HEK293 (cell line): ENCODE results near the gene SLC66A1.

Experiments used
- CTCF ChIA-PET: fragments of 350-600 bp; formaldehyde crosslinking; extraction: SDS; loops from one replicate; lab custom pipeline; 2021; ENCODE audit warnings: antibody characterized with exemption; lab: Yijun Ruan, JAX
- POLR2A ChIA-PET: fragments of 300-600 bp; formaldehyde crosslinking; extraction: SDS; loops from one replicate; lab custom pipeline; 2020; ENCODE audit warnings: antibody characterized with exemption, inconsistent platforms; lab: Yijun Ruan, JAX
- H3K27ac ChIP-seq: fragments of 200-500 bp; sonication (Bioruptor generic); 2 replicates; pipeline ENCODE4 v1.5.1; 2014; ENCODE audit warnings: low read depth, low read length, control low read depth, inconsistent platforms; ENCODE audit errors: extremely low read depth
- H3K36me3 ChIP-seq, 2 experiments: fragments of 200-500 bp in 1 of 2; sonication (Bioruptor generic) in 1 of 2; 1 replicate in 1 of 2; 2 replicates in 1 of 2; pipeline ENCODE4 v1.5.1; 2014 to 2017; ENCODE audit warnings: inconsistent platforms in 2 of 2, low read length in 2 of 2; ENCODE audit not compliant: control insufficient read depth in 2 of 2, insufficient read depth in 1 of 2
- H3K4me1 ChIP-seq: fragments of 200-500 bp; sonication (Bioruptor generic); 2 replicates; pipeline ENCODE4 v1.5.1; 2014; ENCODE audit warnings: mild to moderate bottlenecking, low read length, inconsistent platforms; ENCODE audit not compliant: control insufficient read depth, insufficient read depth
- H3K4me3 ChIP-seq: 2 replicates; pipeline ENCODE4 v1.5.1; 2011; ENCODE audit warnings: low read depth, mild to moderate bottlenecking, control low read depth, low read length, moderate library complexity
- H3K9me3 ChIP-seq: fragments of 200-500 bp; sonication (Bioruptor generic); 2 replicates; pipeline ENCODE4 v1.5.1; 2014; ENCODE audit warnings: low read depth, low read length, inconsistent platforms; ENCODE audit not compliant: control insufficient read depth, insufficient read depth
- GLI2 ChIP-seq: fragments of 450-650 bp; formaldehyde crosslinking; IDR thresholded peaks from 2 replicates; pipeline ENCODE4; 2017; ENCODE audit warnings: missing biosample characterization, missing genetic modification characterization, low read depth, borderline replicate concordance
- GLIS1 ChIP-seq: fragments of 450-650 bp; formaldehyde crosslinking; IDR thresholded peaks from 2 replicates; pipeline ENCODE4 v1.5.1; 2016; ENCODE audit warnings: missing biosample characterization, missing genetic modification characterization
- KLF7 ChIP-seq: fragments of 450-650 bp; formaldehyde crosslinking; IDR thresholded peaks from 2 replicates; pipeline ENCODE4 v1.5.1; 2016; ENCODE audit warnings: missing biosample characterization, missing genetic modification characterization, borderline replicate concordance
- KLF8 ChIP-seq: fragments of 450-650 bp; formaldehyde crosslinking; IDR thresholded peaks from 2 replicates; pipeline ENCODE4 v1.5.1; 2016; ENCODE audit warnings: missing biosample characterization, missing genetic modification characterization
- KLF9 ChIP-seq: fragments of 450-650 bp; formaldehyde crosslinking; IDR thresholded peaks from 2 replicates; pipeline ENCODE4 v1.5.1; 2016; ENCODE audit warnings: missing biosample characterization, missing genetic modification characterization, low read depth
- MEIS1 ChIP-seq: sonication (generic); formaldehyde crosslinking; IDR thresholded peaks from 2 replicates; pipeline ENCODE4 v1.8.1; 2022; ENCODE audit warnings: missing genetic modification reagents, mild to moderate bottlenecking, borderline replicate concordance
- ZIC2 ChIP-seq: fragments of 450-650 bp; formaldehyde crosslinking; IDR thresholded peaks from 2 replicates; pipeline ENCODE4 v1.5.1; 2016; ENCODE audit warnings: missing biosample characterization, missing genetic modification characterization
- ZNF112 ChIP-seq: fragments of 450-650 bp; formaldehyde crosslinking; IDR thresholded peaks from 2 replicates; pipeline ENCODE4 v1.5.0; 2017; ENCODE audit warnings: missing biosample characterization, missing genetic modification characterization
- ZNF155 ChIP-seq: fragments of 450-650 bp; formaldehyde crosslinking; IDR thresholded peaks from 2 replicates; pipeline ENCODE4 v1.5.1; 2016; ENCODE audit warnings: missing biosample characterization, missing genetic modification characterization
- ZNF175 ChIP-seq: fragments of 450-650 bp; formaldehyde crosslinking; IDR thresholded peaks from 2 replicates; pipeline ENCODE4 v1.5.1; 2016; ENCODE audit warnings: missing biosample characterization, missing genetic modification characterization
- ZNF19 ChIP-seq: fragments of 450-650 bp; formaldehyde crosslinking; IDR thresholded peaks from 2 replicates; pipeline ENCODE4; 2016; ENCODE audit warnings: missing biosample characterization, missing genetic modification characterization, low read depth
- ZNF202 ChIP-seq: fragments of 450-650 bp; formaldehyde crosslinking; IDR thresholded peaks from 2 replicates; pipeline ENCODE4 v1.5.1; 2016; ENCODE audit warnings: missing biosample characterization, missing genetic modification characterization, borderline replicate concordance
- ZNF211 ChIP-seq: fragments of 450-650 bp; formaldehyde crosslinking; IDR thresholded peaks from 2 replicates; pipeline ENCODE4 v1.5.1; 2016; ENCODE audit warnings: low read depth, missing biosample characterization, missing genetic modification characterization
- ZNF223 ChIP-seq: fragments of 450-650 bp; formaldehyde crosslinking; IDR thresholded peaks from 2 replicates; pipeline ENCODE4 v1.5.1; 2016; ENCODE audit warnings: missing biosample characterization, missing genetic modification characterization
- ZNF23 ChIP-seq: fragments of 450-650 bp; formaldehyde crosslinking; IDR thresholded peaks from 2 replicates; pipeline ENCODE4 v1.5.1; 2016; ENCODE audit warnings: missing biosample characterization, missing genetic modification characterization, borderline replicate concordance
- ZNF354C ChIP-seq: fragments of 450-650 bp; formaldehyde crosslinking; IDR thresholded peaks from 2 replicates; pipeline ENCODE4 v1.5.1; 2016; ENCODE audit warnings: missing biosample characterization, missing genetic modification characterization, low read depth, borderline replicate concordance
- ZNF366 ChIP-seq: fragments of 450-650 bp; formaldehyde crosslinking; conservative IDR thresholded peaks from 2 replicates; pipeline ENCODE4 v1.5.1; 2016; ENCODE audit warnings: missing biosample characterization, missing genetic modification characterization
- ZNF37A ChIP-seq: fragments of 450-650 bp; IDR thresholded peaks from 2 replicates; pipeline ENCODE4 v1.5.1; 2018; ENCODE audit warnings: missing biosample characterization, missing genetic modification characterization
- ZNF416 ChIP-seq: fragments of 450-650 bp; formaldehyde crosslinking; IDR thresholded peaks from 2 replicates; pipeline ENCODE4 v1.5.1; 2016; ENCODE audit warnings: missing biosample characterization, missing genetic modification characterization
- ZNF423 ChIP-seq: fragments of 450-650 bp; formaldehyde crosslinking; IDR thresholded peaks from 2 replicates; pipeline ENCODE4 v1.5.1; 2016; ENCODE audit warnings: missing biosample characterization, missing genetic modification characterization
- ZNF501 ChIP-seq: fragments of 450-650 bp; formaldehyde crosslinking; IDR thresholded peaks from 2 replicates; pipeline ENCODE4 v1.5.1; 2016; ENCODE audit warnings: missing biosample characterization, missing genetic modification characterization
- ZNF510 ChIP-seq: fragments of 450-650 bp; formaldehyde crosslinking; IDR thresholded peaks from 2 replicates; pipeline ENCODE4 v1.5.1; 2018; ENCODE audit warnings: mild to moderate bottlenecking, missing genetic modification characterization, missing biosample characterization; ENCODE audit not compliant: insufficient replicate concordance
- ZNF623 ChIP-seq: fragments of 450-650 bp; formaldehyde crosslinking; IDR thresholded peaks from 2 replicates; pipeline ENCODE4 v1.5.1; 2016; ENCODE audit warnings: missing biosample characterization, missing genetic modification characterization
- ZNF645 ChIP-seq: fragments of 450-650 bp; formaldehyde crosslinking; IDR thresholded peaks from 2 replicates; pipeline ENCODE4; 2016; ENCODE audit warnings: missing biosample characterization, missing genetic modification characterization
- ZXDB ChIP-seq: fragments of 450-650 bp; formaldehyde crosslinking; IDR thresholded peaks from 2 replicates; pipeline ENCODE4 v1.5.1; 2016; ENCODE audit warnings: missing biosample characterization, missing genetic modification characterization
- TF ChIP-seq, protein P1 (sequence below): fragments of 450-650 bp; formaldehyde crosslinking; IDR thresholded peaks from 2 replicates; pipeline ENCODE4 v1.5.1; 2016; ENCODE audit warnings: missing biosample characterization, missing genetic modification characterization, low read depth
- TF ChIP-seq, protein P2 (sequence below): fragments of 450-650 bp; formaldehyde crosslinking; IDR thresholded peaks from 2 replicates; pipeline ENCODE4 v1.5.1; 2016; ENCODE audit warnings: missing biosample characterization, missing genetic modification characterization, borderline replicate concordance
- TF ChIP-seq, protein P3 (sequence below): fragments of 450-650 bp; formaldehyde crosslinking; IDR thresholded peaks from 2 replicates; pipeline ENCODE4 v1.5.1; 2016; ENCODE audit warnings: missing biosample characterization, missing genetic modification characterization

The SLC66A1 gene

DNA sequence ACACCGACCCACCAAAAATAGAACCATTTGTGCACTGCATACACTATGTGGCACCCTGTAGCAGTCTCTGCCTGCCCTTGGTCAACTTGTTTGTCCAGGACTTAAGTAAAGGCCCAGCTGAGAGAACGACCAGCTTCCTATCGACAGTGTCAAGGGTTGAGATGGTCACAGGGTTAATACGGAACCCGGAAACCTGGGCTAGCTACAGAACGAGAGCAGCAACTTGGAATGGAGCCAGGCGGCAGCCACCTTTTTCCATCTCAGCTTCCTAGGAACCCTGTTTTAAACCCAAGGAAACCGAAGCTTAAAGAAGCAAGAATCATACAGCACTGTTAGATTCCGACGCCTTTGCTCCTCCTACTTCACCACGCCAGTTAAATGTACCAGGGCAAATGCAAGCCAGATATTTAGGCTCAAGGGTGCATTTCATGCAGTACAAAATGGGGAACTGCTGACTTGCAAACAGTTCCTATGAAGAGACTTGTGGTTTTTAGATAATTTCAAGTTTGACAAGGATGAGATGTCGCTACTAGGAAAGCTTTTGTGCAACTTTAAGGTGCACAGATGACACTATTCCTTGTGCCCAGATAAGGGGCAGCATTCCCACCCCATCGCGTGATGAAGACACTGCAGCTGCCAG lies 35.5 kb downstream of the SLC66A1 start:
- TF ChIP-seq ZNF155 (no peak), KLF9 (no peak), ZNF202 (tag by site-specific recombination) (no peak), GLI2 (no peak), ZNF623 (tag by site-specific recombination) (no peak), ZNF354C (tag by site-specific recombination) (no peak), ZNF112 (tag by site-specific recombination) (no peak), ZNF175 (tag by site-specific recombination) (no peak), ZNF211 (tag by site-specific recombination) (no peak), ZNF423 (tag by site-specific recombination) (no peak), ZNF645 (tag by site-specific recombination) (no peak), ZNF19 (tag by site-specific recombination) (no peak), ZNF223 (tag by site-specific recombination) (no peak)
- TF ChIP-seq, protein P1, sequence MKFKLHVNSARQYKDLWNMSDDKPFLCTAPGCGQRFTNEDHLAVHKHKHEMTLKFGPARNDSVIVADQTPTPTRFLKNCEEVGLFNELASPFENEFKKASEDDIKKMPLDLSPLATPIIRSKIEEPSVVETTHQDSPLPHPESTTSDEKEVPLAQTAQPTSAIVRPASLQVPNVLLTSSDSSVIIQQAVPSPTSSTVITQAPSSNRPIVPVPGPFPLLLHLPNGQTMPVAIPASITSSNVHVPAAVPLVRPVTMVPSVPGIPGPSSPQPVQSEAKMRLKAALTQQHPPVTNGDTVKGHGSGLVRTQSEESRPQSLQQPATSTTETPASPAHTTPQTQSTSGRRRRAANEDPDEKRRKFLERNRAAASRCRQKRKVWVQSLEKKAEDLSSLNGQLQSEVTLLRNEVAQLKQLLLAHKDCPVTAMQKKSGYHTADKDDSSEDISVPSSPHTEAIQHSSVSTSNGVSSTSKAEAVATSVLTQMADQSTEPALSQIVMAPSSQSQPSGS (tag by site-specific recombination): no peak
- TF ChIP-seq, protein P2, sequence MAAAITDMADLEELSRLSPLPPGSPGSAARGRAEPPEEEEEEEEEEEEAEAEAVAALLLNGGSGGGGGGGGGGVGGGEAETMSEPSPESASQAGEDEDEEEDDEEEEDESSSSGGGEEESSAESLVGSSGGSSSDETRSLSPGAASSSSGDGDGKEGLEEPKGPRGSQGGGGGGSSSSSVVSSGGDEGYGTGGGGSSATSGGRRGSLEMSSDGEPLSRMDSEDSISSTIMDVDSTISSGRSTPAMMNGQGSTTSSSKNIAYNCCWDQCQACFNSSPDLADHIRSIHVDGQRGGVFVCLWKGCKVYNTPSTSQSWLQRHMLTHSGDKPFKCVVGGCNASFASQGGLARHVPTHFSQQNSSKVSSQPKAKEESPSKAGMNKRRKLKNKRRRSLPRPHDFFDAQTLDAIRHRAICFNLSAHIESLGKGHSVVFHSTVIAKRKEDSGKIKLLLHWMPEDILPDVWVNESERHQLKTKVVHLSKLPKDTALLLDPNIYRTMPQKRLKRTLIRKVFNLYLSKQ (tag by site-specific recombination): no peak
- TF ChIP-seq, protein P3, sequence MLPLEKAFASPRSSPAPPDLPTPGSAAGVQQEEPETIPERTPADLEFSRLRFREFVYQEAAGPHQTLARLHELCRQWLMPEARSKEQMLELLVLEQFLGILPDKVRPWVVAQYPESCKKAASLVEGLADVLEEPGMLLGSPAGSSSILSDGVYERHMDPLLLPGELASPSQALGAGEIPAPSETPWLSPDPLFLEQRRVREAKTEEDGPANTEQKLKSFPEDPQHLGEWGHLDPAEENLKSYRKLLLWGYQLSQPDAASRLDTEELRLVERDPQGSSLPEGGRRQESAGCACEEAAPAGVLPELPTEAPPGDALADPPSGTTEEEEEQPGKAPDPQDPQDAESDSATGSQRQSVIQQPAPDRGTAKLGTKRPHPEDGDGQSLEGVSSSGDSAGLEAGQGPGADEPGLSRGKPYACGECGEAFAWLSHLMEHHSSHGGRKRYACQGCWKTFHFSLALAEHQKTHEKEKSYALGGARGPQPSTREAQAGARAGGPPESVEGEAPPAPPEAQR (tag by site-specific recombination): no peak
- TF ChIP-seq, all 188 proteins: peak for 0
- H3K27ac ChIP-seq: no peak overlapping the region
- POLR2A ChIA-PET: no interaction called here
- H3K9me3 ChIP-seq: no peaks in the 10 kb centered on the region
- no peaks in the 10 kb centered on the region for H3K4me1 ChIP-seq
- H3K4me3 ChIP-seq: no peak overlapping the region
- H3K36me3 ChIP-seq: peaks cover 0 to 82% of the 10 kb centered on the region in 2 experiments; a peak in 2 of 3 replicates
- CTCF ChIA-PET: interaction anchor here (0.5 to 2.4 kb wide), 5 partner anchors 78 to 306 kb away, joined by 3 to 9 read pairs (median 4); no protein-coding TSS in a partner anchor

DNA sequence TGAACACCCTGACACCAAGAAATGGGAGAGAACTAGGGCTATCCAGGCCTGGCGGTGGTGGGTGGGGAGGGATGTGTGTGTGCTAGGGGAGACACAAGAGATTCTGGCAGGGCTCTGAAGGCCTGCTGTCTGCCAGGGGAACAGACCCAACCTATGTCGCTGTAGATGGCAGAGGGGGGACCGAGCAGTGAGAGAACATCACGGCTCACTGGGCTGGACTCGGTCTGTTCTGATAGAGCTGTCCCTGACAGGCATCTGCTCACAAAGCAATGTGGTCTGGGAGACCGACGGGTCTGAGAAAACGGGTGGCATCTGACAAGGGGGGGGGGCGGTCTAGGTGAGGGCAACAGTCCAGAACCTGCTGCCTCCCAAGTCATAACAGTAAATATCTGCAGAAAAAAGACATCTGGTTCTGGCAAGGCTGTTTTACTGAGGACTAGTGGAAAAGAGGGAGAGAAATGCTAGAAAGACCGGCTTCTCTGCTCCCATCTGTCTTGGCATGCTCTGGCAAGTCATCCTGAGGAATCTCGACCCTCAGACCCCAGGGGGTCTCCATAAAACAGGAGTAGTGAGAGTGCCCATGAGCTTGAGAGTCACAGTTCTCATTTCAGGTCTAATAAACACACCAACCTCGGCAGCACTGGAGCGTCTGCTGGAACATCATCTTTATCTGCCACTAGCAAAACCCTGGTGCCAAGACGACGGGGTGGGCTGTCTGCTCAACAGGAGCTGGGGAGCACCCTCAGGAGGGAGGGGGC lies 36.5 kb downstream of the SLC66A1 start:
- POLR2A ChIA-PET: no interaction called here
- no peak overlapping the region for H3K27ac ChIP-seq
- CTCF ChIA-PET: interaction anchor here (1.0 kb wide), 1 partner anchor 303 kb away, joined by 6 read pairs; no protein-coding TSS in a partner anchor
- no peaks in the 10 kb centered on the region for H3K4me1 ChIP-seq
- peaks cover 0 to 82% of the 10 kb centered on the region in 2 experiments; a peak in 2 of 3 replicates for H3K36me3 ChIP-seq
- H3K4me3 ChIP-seq: no peak overlapping the region
- TF ChIP-seq GLIS1 (tag by site-specific recombination) (peak; percentile 55; the same call in 1 of the 2 replicates), ZNF510 (tag by site-specific recombination) (no peak), KLF7 (tag by site-specific recombination) (no peak), ZNF501 (tag by site-specific recombination) (no peak), ZIC2 (tag by site-specific recombination) (peak; percentile 51; the same call in 1 of the 2 replicates), ZNF23 (tag by site-specific recombination) (no peak), ZXDB (tag by site-specific recombination) (no peak), ZNF112 (tag by site-specific recombination) (no peak), ZNF366 (tag by site-specific recombination) (no peak), MEIS1 (CRISPR knock-in tag) (no peak), ZNF416 (no peak), ZNF37A (tag by site-specific recombination) (no peak), KLF8 (tag by site-specific recombination) (no peak)
- TF ChIP-seq, all 188 proteins: peak for 2
- no peaks in the 10 kb centered on the region for H3K9me3 ChIP-seq
